A172 (cell line): ENCODE data around the gene RRAD. TPM values are rescaled to one million over a fixed set of nuclear protein-coding genes. Genes with fewer than 3 reads are reported as not detected.
"Not testable (repeated sequence)": the region's sequence is repeated elsewhere in the genome, so short reads cannot be mapped to it uniquely, and the experiment has no call there.

Source experiments
- DNase-seq: peaks from one replicate; pipeline ENCODE4 v3.0.0-alpha.2; 2015; ENCODE audit warnings: low spot score
- total RNA-seq: library from RNA; depleted of rRNA; stranded (reverse); fragments of >200 nt; shearing (Covaris generic); gene quantifications from 2 replicates; pipeline ENCODE4 v1.2.3, GENCODE V29; 2014

The RRAD gene
- total RNA-seq, 1 experiment from 2014 or later, result 1.0 TPM

DNA sequence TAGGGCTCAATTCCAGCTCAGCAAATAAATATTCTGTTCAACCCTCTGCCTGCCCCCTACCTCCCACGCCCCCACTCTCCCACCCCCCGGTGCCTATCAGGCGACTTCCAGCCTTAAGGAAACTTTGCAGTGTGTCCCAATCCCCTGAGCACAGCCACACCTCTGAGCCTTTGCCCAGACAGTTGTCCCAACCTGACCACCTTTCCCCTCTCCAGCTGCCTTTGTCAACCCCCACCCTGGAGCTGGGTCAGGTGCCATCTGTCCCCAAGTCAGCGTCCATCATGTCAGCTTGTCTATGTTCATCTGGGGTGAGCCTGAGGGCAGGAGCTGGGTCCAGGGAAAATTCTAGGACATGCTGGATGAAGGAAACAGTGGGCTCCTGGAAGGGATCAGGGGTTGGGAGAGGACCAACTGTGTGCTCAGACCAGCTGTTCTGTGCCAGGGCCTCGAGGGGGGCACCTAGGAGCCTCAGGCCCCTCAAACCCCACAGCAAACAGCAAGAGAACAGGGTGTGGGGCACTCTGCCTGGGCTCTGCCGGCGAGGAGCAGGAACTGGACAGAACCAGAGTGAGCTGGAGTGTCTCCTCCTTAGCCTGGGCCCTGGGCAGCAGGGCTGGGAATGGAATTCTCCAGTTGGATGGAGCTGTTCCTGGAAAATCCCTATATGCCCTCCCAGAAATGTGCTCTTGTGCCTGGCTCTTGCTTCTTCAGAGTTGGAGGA lies 24.5 kb downstream of the RRAD start:
- no peak for DNase-seq

DNA sequence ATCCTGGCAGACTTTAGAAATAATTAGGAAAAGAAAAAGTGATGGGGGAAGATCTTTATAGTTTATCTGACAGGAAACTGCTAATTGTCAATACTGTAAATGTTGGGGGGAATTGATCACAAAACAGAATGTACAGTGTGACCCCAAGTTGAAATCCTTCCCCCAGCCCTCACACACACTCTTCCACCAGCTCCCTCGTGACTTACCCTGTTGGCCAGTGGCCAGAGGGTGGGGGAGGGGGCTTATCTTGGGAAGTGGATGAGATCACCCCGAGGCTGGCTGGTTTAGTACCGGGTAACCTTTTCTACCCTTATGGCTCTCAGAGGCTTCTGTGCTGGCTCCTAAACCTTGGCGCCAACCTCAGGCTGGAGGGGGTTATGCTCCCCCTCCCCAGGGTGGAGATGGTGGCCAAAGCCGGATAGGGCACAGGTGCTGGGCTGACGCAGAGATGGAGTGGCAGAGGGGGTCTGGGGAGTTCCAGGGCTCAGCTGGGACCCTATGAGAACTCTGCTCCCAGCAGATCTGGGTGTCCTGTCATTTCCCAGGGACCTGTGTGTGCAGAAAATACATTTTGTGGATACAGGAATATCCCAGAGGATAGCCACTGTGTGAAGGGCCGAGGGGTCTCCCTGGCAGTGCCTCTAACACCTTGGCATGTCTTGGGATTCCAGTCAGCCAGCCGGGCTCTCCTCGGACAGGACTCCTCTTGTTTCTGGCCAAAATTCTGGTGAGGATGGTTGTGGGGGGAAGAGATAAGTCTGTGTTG lies 25.2 kb downstream of the RRAD start:
- DNase-seq, result peak; percentile 75

DNA sequence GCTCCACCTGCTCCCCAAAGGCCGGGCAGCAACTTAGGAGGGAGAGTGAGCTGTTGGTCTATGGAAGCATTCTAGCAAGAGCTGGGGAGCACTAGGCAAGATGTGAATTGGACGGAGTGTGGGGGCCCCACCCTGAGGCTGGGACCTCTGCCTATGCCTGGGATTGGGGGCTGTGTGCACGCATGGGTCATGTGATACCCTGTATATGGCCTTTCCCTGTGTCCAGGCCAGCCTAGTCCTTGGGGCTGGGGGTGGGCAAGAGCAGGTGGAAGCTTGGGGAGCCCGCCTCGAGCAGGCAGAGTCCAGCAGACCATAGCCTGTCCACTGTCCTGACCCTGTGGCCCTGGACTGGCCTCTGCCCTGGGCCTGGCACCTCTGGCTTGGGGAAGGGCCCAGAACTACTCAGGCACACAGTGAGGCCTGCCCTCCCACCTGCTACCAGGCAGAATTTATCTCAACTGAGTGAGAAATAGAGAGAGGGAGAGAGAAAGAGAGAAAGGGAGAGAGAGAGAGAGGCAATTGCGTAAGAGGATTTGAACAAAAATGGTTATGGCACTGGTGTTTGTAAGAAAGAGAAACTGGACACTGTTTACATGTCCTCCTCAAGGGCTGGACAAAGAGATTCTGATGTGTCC lies 25.9 kb downstream of the RRAD start:
- DNase-seq, result no peak

DNA sequence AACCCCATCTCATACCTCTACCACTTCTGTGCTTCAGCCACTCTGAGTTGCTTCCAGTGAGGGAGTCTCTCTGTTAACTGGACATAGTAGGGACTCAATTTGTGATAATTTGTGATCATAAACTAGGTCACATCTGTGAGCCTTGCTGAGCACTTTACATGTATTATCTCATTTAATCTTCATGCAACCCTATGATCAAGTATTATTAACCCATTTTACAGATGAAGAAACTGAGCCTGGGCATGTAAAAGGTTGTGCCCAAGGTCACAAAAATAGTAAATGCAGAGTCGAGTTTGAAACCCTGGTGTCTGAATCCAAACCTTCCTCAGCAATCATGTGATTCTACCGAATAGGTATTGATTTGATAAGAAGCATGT lies 26.4 kb downstream of the RRAD start:
- no peak for DNase-seq

DNA sequence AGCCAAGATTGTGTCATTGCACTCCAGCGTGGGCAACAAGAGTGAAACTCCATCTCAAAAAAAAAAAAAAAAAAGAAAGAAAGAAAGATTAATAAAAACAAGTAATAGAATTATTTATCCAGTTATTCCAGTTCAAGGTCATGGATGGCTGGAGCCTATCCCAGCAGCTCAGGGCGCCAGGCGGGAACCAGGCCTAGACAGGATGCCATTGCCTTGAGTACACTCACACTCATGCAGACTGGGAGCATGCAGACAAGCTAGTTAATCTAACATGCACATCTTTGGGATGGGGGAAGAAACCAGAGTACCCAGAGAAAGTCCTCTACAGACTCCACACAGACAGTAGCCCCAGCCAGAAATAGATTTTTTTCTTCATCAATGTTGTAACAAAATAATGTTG lies 27.1 kb downstream of the RRAD start:
- DNase-seq, result no peak

DNA sequence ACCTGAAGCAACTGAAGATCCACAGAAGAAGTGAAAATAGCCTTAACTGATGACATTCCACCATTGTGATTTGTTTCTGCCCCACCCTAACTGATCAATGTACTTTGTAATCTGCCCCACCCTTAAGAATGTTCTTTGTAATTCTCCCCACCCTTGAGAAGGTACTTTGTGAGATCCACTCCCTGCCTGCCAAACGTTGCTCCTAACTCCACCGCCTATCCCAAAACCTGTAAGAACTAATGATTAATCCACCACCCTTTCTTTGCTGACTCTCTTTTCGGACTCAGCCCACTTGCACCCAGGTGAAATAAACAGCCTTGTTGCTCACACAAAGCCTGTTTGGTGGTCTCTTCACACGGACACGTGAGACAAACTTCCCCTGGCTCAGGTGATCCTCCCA lies 28.7 kb downstream of the RRAD start:
- not testable (repeated sequence) for DNase-seq

DNA sequence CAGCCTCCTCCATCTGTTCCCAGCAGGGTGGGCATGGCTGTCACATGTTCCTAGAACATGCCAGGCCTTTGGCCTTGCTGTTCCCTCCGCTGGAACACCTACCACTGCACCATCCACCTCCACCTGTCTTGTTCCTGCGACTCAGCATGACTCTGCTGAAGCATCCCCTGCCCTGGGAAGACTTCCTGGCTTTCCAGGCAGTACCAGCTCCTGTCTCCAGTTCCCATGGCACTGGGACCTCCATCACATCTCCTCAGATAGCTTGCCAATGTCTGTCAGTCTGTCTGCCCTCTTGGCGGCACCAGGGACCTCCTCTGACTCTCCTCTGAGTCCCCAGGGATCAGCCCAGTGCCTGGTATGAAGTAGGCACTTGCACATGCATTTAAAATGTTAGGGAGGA lies 29.3 kb downstream of the RRAD start:
- DNase-seq, result no peak

DNA sequence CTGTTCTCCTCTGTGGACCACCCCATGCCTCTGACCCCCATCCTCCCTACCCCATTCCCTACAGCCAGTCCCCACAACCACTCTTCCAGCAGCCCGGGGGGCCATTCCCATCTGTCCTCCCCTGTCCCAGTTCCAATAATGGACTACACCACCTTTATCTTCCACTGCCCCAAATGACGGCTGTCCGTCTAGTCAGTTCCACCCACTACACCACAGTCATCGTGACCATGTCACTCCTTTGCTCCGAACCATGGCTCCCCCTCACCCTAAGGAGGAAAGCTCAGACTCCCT lies 29.7 kb downstream of the RRAD start:
- no peak for DNase-seq

DNA sequence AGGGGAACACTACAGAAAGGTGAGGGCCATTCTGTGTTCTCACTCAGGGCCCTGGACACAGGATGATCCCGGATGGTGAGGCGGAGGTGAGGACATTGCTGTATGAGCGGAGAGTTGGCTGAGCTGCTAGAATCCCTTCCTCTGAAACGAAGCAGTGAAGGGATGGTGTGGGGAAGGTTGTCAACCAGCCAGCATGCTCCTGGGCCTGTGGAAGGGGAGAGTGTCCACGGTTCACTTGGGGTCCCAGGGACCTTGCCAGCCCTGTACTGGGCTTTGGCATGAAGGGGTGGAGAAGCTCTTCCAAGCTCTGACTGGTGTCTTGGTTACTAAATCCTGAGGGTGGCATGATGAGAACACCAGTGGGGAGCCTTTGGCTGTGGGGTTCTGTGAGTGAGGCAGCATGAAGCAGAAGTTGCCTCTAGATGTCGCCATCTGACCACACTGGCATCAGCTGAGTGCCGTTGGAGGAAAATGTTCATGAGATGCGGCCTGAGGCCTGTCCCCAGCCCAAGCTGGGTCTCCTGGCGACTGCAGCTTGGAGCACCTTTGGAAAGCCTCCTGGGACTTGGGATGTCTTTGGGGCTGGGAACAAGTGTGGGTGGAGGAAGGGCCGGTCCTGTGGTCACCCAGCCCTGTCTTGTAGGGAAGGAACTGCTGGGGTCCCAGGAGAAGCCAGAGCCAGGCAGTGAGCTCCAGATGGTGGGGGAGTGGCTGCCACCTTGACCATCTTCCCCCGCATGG lies 30.2 kb downstream of the RRAD start:
- peak; percentile 70 for DNase-seq

DNA sequence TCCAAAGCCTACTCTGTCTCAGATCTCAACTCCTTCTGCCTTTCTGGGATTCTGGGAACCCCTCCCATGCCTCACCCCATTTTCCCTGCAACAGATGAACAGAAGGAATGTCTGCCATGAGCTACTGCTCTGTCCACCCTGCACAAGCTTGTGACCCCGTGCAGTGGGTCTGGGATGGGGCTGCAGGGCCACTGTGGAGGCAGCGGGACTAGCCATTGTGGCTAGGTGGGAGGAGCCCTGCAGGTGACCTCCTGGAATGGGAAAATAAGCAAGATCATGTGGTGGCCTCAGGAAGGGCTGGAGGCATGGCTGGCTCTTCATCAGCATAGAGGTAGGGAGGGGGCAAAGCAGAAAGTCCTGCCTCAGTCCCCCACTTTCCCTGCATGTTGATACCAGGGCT lies 31.3 kb downstream of the RRAD start:
- no peak for DNase-seq

DNA sequence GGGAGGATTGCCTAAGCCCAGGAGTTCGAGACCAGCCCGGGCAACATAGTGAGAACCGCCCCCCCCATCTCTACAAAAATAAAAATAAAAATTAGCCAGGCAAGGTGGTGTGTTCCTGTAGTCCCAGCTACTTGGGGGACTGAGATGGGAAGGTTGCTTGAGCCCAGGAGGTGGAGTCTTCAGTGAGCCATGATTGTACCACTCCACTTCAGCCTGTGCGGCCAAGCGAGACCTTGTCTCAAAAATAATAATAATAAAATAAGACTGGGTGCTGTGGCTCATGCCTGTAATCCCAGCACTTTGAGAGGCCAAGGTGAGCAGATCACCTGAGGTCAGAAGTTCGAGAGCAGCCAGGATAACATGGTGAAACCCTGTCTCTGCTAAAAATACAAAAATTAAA lies 33.5 kb downstream of the RRAD start:
- no peak for DNase-seq

DNA sequence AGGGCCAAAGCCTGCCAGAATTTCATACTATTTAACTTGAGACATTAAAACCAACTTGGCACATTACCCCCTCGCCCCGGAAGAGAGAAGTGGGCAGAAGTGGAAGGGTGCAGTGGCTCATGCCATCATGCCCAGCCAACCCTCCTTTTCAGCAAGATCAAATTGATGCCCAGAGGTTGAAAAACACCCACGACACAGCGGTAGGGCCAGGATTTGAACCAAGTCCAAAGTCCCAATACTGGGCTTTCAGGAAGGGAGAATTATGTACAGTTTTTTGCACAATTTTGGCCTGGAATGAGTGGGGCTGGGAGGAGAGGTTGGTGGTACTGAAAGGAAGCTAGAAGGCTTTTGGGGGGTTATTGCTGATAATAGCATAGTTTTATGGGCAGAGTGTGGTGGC lies 34.0 kb downstream of the RRAD start:
- no peak for DNase-seq

DNA sequence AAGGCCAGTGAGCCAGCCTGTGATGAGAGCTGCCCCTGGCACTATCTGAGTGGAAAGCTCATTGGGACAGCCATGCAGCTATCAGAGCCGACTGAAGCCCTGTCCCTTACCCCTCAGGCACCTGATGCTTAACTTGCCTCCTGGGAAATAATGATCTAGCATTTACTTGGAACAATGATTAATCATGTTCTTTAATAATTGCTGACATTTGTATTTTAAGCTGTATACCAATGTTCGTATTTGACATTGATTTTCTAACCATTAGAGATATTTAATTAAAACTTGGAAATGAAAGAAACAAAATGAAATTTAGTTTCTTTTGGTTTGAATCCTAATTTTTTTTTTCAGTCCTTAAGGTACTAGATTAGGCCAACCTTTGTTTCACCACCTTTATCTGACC lies 34.5 kb downstream of the RRAD start:
- no peak for DNase-seq

DNA sequence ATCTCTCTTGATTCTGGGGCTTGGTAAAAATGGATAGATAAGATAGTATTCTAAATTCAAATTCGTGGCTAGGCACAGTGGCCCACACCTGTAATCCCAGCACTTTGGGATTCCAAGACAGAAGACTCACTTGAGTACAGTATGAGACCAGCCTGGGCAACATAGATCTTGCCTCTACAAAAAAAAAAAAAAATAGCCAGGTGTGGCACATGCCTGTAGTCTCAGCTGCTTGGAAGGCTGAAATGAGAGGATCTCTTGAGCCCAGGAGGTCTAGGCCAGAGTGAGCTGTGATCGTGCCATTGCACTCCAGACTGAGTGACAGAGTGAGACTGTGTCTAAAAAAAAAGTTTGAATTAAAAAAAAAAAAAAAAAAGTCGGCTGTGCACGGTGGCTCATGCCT lies 35.7 kb downstream of the RRAD start:
- DNase-seq, result no peak

DNA sequence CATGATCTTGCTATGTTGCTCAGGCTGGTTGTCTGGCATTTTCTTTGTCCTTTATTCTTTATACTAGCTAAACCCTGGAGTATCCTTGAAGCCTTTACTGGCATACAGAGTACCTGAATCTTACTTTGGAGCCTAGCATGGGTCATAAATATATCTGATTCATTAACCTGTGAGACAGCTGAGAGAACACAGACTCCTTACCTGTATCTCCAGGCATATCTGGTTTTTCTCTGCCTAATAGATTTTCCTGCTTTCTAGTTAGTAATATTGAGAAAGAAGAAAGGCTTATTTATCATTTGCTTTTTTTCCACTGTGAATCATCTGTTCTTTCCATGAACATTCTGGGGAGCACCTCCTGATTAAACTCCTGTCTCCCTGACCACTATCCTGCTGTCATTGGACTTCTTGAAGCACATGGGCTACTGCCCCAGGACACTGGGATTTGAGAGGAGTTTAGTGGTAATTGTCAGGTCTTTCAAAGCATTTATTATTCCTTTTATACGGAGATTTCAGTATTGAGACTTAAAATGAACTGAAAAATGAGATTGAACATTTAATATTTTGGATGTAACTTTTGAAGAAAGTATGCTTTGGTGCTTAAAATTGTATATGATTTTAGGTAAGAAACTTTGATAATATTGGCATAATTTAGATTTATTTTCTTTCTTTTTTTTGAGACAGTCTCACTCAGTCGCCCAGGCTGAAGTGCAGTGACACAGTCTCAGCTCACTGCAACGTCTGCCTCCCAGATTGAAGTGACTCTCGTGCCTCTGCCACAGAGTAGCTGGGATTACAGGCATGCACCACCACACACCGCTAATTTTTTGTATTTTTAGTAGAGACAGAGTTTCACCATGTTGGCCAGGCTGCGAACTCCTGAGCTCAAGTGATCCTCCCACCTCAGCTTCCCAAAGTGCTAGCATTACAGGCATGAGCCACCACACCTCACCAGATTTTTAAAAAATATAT lies 36.4 kb downstream of the RRAD start:
- no peak for DNase-seq

DNA sequence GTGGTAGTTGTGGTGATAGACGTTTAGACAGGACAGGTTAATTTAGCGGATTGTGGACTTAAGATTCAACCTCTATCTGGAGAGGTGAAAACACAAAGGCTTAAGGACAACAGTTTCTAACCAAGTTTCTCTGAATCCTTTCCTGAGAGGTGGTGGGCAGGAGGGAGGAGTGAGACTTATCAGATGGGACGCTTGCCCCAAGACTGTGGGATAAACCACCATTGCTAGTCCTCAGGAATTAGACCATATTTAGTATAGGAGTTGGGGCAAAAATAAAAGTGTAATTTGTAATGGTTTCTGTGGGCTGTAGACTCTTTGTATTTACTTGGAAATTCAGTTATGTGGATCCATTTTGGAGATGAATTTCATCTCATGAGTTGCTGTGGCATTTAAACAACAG lies 38.4 kb downstream of the RRAD start:
- no peak for DNase-seq

DNA sequence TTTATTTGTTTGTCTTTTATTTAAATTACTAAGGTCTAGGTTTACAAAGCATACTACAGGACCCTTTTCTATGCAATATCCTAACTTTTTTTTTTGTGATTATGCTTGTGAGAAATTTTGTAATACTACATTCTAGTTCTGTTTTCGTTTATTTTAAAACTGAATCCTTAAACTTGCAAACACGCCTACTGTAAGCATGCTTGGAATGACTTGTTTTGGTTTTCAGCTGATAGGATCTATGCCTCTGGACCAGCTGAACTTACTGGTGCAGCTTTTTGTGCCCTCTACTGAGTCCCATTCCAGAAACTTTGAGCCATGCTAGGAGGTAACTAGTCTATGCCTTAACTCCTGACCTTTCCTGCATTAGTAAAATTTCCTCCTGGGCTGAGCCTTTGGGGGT lies 39.0 kb downstream of the RRAD start:
- DNase-seq, result no peak

DNA sequence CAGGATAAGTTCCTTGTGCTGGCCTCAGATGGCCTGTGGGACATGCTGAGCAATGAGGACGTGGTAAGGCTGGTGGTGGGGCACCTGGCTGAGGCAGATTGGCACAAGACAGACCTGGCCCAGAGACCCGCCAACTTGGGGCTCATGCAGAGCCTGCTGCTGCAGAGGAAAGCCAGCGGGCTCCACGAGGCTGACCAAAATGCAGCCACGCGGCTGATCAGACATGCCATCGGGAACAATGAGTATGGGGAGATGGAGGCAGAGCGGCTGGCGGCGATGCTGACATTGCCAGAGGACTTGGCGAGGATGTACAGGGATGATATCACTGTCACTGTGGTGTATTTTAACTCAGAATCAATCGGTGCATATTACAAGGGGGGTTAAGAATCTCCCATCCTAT lies 39.8 kb downstream of the RRAD start:
- no peak for DNase-seq

DNA sequence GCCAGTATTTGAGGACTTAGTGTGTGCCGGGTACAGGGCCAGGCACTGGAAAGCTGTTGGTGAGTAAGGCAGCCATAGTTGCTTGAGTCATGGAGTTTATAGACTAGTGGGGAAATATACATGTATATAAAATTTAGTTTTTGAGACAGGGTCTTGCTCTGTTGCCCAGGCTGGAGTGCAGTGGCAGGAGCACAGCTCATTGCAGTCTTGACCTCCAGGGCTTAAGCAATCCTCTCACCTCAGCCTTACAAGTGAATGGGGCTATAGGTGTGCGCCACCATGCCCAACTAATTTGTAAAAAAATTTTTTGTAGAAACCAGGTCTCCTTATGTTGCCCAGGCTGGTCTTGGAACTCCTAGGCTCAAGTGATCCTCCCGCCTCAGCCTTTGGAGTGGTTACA lies 42.6 kb downstream of the RRAD start:
- no peak for DNase-seq

DNA sequence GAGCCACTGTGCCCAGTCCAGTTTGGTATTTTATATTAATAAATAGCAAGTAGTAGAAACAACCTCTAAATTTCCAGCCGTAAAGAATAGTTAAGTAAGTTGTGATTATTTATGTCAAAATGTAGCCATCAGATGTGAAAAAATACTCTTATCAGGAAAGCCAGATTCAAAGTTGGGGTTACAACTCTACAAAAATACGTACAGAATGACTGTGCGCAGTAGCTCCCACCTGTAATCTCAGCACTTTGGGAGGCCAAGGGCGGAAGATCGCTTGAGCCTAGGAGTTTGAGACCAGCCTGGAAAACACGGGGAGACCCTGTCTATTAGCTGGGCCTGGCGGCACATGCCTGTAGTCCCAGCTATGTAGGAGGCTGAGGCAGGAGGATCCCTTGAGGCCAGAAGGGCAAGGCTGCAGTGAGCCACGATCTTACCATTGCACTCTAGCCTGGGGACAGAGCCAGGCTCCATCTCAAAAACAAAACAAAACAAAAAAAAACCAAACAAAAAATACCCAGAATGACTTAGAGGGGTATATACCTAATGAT lies 43.3 kb downstream of the RRAD start:
- DNase-seq, result no peak

DNA sequence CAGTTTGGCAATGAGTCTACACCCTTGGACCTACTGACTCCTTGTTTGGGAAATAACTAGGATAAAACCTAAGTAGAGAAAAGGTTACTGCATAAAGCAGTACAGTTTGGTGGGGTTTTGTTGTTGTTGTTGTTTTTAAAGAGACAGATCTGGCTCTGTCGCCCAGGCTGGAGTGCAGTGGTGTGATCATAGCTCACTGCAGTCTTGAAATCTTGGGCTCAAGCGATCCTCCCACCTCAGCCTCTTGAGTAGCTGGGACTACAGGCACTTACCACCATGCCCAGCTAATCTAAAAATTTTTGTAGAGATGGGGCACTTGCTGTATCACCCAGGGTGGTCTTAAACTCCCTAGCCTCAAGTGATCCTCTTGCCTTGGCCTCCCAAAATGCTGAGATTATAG lies 43.8 kb downstream of the RRAD start:
- DNase-seq, result no peak
